IMR-90 (cell line): ENCODE results near the gene KIF20A.

Experiments used
- CEBPB ChIP-seq: IDR thresholded peaks from 2 replicates; pipeline ENCODE4 v1.6.1; 2012; ENCODE audit warnings: low read depth, low read length, improper control_type of control experiment
- CHD1 ChIP-seq: IDR thresholded peaks from 2 replicates; pipeline ENCODE4 v1.6.1; 2012; ENCODE audit warnings: low read depth, low read length, improper control_type of control experiment
- CTCF ChIP-seq: conservative IDR thresholded peaks from 2 replicates; pipeline ENCODE4 v1.5.1; 2012; ENCODE audit warnings: mild to moderate bottlenecking, low read depth, low read length, improper control_type of control experiment
- MAFK ChIP-seq: IDR thresholded peaks from 2 replicates; pipeline ENCODE4 v1.6.1; 2012; ENCODE audit warnings: low read depth, low read length, improper control_type of control experiment
- MAZ ChIP-seq: IDR thresholded peaks from 2 replicates; pipeline ENCODE4 v1.6.1; 2012; ENCODE audit warnings: low read depth, mild to moderate bottlenecking, low read length, improper control_type of control experiment, moderate library complexity, borderline replicate concordance
- MXI1 ChIP-seq: IDR thresholded peaks from 2 replicates; pipeline ENCODE4 v1.6.1; 2012; ENCODE audit warnings: low read depth, mild to moderate bottlenecking, low read length, moderate library complexity, borderline replicate concordance
- POLR2A ChIP-seq: IDR thresholded peaks from 2 replicates; pipeline ENCODE4 v1.6.1; 2012; ENCODE audit warnings: mild to moderate bottlenecking, low read depth, low read length
- SMC3 ChIP-seq: fragments of 150-350 bp; IDR thresholded peaks from 2 replicates; pipeline ENCODE4 v1.6.1; 2016; ENCODE audit warnings: low read depth, mild to moderate bottlenecking, antibody characterized with exemption, low read length, moderate library complexity
- USF2 ChIP-seq: fragments of 150-350 bp; IDR thresholded peaks from 2 replicates; pipeline ENCODE4 v1.6.1; 2017; ENCODE audit warnings: mild to moderate bottlenecking, antibody characterized with exemption, low read length, low read depth

- TF ChIP-seq MXI1 (no peak), CTCF (no peak), POLR2A (no peak), MAFK (no peak), MAZ (no peak), USF2 (no peak), CHD1 (no peak), SMC3 (no peak), CEBPB (no peak)
Observed at GRCh38 chr5:138234651-138235050, 55.7 kb downstream of the KIF20A start.
